ACHN (cell line): ENCODE measurements around the gene ANKS4B.
"Not testable (repeated sequence)": the region's sequence is repeated elsewhere in the genome, so short reads cannot be mapped to it uniquely, and the experiment has no call there.

ENCODE experiments used
- DNase-seq: peaks from one replicate; pipeline ENCODE4 v3.0.0-alpha.2; 2015
- in situ Hi-C: cut with HindIII; loops from 2 replicates; pipeline ENCODE4 v1.10.0; 2017; ENCODE audit warnings: low sequenced_read_pairs, low pct_ligation_motif_present, low pct_unique_long_range_greater_than_20kb

ANKS4B gene

DNA sequence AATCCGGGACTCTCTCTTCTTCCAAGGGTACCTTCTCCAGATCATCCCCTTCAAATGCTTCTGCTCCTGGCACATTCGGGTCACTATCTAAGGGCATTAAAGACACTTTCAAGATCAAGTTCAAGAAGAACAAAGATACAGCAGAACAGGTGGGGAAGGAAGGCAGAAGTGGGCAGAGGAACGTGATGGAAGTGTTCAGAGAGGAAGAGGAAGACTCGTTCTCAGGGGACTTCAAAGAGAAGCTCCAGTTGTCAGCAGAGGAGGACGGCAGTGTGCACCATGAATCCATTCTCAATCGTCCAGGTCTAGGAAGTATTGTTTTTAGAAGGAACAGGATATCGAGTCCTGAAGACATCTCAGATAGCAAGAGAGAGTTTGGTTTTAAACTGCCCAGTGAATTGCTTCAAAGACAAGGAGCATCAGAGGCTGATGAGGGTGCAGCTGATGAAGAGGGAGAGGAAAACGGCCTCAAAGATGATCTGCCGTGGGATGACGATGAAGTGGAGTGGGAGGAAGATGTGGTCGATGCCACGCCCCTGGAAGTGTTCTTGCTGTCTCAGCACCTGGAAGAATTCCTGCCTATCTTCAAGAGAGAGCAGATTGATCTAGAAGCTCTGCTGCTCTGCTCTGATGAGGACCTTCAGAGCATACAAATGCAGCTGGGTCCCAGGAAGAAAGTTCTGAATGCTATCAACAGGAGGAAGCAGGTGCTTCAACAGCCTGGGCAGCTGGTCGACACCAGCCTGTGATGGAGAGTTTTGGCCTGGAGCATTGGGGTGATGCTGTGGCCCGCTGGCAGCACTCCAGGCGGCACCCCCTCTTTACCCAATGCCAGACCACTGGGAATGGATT lies 16.8 kb downstream of the ANKS4B start:
- in situ Hi-C loops = no loop called here
- DNase-seq = no peak

DNA sequence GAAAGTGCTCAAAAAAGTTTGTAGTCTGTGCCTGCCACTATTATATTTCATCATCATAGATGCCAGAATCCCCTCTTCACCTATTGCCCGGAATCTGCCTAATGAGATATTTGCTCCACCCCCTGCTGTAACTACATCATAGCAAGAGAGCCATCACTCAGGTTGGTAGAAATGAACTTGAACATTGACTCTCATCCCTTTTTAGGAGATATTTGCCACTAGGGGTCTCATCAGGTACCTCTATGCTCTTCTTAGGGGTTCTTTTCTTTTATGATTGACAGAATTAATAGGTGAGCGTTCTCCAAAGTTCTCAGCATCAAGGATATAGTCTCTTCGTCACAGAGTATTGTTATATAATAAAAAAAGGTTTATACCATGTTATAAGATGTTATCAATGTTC lies 20.0 kb downstream of the ANKS4B start:
- in situ Hi-C loops = no loop called here
- no peak for DNase-seq

GRCh38 chr16:21256636-21257035 lies 23.1 kb downstream of the ANKS4B start:
- DNase-seq = no peak
- in situ Hi-C loops = no loop called here

- no peak for DNase-seq
- in situ Hi-C loops = no loop called here
Observed at GRCh38 chr16:21257284-21257683, 23.8 kb downstream of the ANKS4B start.

DNA sequence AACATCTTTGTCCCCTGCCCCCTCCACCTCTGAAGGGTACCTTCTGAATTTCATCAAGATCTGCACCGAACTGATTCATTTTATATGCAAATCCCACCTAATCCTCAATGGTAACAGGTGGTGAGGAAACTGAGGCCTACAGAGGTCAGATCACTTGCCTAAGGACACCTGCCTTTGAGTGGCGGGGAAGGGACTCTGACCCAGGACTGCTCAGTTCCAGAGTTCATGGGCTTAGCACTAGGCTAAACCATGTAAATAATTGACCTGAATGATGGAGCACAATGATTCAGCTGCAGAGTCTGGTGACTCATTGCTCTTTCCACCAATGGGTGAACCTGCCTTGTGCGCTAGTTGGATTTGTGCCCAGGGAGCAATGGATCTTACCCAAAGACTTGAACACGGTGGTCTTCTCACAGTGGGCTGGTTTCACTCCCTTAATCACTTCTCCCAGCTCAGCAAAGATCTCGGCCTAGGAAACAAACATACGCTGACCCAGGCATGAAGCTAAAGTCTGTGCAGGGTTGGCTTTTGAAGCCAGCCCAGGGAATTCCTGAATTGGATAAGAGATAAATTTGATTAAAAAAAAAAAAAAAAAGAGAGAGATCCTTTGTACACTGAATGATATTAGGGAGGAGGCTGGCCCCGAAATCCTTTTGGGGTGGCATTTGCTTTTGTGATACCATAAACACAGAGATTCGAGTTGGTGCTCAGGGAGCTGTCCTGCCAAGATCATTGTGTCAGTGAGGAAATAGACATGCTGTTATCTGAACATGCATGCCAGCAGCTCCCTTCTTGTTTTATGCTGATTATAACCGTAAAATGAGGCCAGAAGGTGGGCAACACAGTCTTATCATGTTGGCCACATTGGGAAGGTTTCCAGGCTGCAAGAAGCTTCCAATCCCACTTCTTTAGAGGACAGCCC lies 27.6 kb downstream of the ANKS4B start:
- in situ Hi-C loops = no loop called here
- peak; percentile 98 for DNase-seq

DNA sequence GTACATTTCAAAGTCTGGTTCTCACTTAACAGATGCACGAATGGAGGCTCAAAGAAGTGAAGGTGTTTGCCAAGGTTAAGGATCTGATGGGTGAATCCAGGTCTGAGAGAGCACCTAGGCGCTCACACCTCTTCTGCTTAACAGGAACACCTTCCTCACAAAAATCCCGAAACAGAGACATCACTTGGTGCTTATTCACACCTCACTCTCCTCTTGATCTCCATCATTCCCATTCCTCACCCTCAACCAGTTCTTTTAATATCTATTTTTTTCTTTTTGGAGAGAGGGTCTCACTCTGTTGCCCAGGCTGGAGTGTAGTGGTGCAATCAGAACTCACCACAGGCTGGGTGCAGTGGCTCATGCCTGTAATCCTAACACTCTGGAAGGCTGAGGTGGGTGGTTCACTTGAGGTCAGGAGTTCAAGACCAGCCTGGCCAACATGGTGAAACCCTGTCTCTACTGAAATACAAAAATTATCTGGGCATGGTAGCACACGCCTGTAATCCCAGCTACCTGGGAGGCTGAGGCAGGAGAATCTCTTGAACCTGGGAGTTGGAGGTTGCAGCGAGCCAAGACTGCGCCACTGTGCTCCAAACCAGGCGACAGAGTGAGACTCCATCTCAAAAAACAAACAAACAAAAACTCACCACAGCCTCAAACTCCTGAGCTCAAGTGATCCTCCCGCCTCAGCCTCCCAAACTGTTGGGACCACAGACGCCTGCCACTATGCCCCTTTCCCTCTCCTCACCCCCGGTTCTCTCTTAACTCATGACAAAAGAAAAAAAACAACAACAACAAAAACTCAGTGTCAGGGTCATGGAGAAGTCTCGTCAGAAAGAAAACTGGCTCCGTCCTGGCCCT lies 29.5 kb downstream of the ANKS4B start:
- in situ Hi-C loops = no loop called here
- no peak for DNase-seq

DNA sequence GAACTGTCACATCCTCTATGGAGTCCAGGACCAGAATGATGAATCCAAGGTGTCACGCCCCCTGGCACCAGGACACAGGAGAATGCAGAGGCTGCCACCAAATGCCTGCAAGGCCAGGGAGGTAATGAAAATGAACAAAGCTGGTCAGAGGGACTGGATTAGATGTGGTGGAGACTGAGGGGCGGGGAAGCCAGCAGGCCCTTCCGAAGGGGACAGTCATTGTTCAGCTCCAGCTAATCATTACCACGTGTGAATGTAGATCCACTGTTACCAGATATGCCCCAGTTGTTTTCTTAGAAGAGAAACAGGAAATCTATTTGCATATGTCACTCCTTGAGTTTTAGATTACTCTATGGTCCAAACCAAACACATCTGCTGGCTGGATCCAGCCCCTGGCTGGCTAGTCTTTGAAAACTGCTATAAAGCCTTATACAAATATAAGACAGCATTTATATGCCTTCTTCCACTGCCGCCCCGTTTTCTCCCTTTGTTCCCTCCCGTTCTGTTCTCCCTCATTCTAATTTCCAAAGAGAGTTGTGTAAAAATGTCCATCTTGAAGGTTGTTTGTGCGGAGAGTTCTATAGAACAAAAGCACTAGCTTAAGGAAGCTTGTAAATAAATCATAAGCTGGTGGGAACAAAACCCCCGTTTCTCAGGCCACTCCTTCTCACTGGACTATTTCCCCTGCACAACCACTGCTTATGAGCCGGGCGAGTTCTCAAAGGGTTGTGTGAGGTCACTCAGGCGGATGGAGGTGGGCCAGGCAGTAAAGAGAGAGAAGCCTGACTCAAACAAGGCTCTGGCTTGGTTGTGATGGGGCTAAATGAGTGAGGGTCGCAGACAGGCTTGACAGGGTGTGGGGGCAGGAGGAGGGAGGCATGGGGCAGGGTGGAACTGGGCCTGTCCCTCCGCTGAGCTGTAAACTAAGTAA lies 30.4 kb downstream of the ANKS4B start:
- in situ Hi-C loops = no loop called here
- peak; percentile 45 for DNase-seq

DNA sequence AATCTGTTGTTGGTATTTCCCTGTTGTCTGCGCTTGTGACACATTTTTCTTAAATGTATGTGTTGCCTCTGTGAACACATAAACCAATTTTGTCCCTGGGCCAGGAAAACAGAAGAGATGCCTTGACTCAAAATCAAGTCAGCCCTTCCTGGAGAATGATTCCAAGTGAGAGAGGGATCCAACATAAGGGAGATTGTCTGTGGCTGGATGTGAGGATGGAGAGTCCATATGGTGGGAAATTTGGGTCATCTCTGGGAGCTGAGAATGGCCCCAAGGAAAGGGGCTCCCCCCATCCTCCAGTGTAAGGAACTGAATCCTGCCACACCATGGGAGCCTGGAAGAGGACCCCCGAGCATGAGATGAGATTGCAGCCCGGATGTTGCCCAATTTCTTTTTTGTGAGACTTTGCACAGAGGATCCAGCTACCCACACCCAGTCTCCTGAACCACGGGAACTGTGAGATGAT lies 31.1 kb downstream of the ANKS4B start:
- no peak for DNase-seq
- in situ Hi-C loops = no loop called here

GRCh38 chr16:21265104-21265837 lies 31.8 kb downstream of the ANKS4B start:
- in situ Hi-C loops = no loop called here
- peak; percentile 91 for DNase-seq

- in situ Hi-C loops = no loop called here
- DNase-seq = no peak
Observed at GRCh38 chr16:21267298-21267697, 33.8 kb downstream of the ANKS4B start.

DNA sequence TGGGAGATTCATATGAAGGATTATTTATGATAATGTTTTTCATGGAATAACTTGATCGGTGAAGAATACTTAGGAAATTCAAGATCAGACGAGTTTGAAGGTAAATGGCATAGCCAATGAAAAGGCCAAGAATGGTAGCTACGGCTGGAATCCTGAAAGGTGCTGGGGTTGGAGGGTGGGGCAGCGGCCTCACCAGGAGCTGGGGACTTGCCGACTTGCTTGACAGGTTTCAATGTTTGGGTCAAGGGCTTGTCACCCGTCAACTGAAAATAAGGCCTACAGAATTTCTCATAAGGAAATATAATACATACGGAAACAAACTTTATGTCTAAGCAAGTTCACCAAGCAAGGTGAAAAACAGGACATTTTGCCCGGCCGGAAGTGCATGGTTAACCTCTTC lies 34.7 kb downstream of the ANKS4B start:
- in situ Hi-C loops = no loop called here
- DNase-seq = no peak

DNA sequence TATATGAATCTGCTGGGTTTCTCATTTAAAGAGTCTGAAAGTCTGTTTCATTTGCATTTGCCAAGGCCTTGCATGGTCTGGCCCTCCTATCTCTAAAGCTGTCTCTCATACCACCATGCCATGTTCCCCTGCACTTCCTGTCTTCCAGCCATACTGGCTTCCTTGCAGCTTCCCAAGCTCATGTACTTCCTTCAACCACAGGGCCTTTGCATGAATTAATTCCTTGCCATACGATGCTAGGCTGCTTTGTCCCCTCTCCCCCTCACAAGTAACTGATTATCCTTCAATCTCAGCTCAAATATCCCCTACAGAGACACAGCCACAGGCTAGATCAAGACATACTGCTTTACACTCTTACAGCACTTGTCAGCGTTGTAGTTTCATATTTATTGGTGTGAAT lies 38.8 kb downstream of the ANKS4B start:
- no peak for DNase-seq
- in situ Hi-C loops = no loop called here

DNA sequence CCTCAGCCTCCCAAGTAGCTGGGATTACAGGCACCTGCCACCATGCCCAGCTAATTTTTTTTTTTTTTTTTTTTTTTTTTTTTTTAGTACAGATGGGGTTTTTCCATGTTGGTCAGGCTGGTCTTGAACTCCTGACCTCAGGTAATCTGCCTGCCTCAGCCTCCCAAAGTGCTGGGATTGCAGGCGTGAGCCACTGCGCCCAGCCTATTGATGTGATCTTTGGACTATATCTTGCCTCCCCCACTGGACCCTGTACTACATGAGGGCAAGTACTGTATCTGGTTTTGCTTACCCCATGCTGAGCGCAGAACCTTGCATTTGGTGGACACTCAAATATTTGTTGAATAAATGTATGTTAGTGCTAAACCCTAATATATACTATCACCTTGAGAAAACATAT lies 39.3 kb downstream of the ANKS4B start:
- DNase-seq, in situ Hi-C loops: not testable (repeated sequence)

GRCh38 chr16:21274172-21274726 lies 40.8 kb downstream of the ANKS4B start:
- in situ Hi-C loops = no loop called here
- DNase-seq = no peak

- DNase-seq = no peak
- in situ Hi-C loops = loop anchor here (25.0 kb wide), 1 partner anchor 88 kb away; no protein-coding TSS in a partner anchor
Observed at GRCh38 chr16:21275529-21275928, 42.0 kb downstream of the ANKS4B start.

DNA sequence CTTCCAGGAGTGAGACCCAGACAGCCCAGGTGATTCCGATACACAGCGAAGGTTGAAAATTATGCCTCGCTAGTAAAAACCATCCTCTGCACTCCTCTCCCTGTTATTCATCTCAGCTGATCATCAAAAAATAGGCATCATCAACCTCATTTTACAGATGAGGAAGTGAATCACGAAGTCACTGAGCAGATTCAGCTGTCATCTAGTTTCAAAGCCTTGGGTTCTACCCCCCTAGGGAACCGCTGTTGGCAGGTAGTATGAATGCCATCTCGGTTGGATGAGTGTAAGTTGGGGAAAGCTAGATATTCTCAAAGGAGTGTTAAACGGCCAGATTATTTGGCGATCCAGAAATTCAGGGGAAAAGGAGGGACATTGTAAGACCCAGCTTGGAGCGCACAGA lies 42.6 kb downstream of the ANKS4B start:
- in situ Hi-C loops = loop anchor here (25.0 kb wide), 1 partner anchor 89 kb away; no protein-coding TSS in a partner anchor
- DNase-seq = no peak
